WERI-Rb-1 (cell line): ENCODE data around the gene ACOT7.

Source experiments
- DNase-seq: peaks from one replicate; pipeline ENCODE4 v3.0.0-alpha.2; 2020
- H3K27ac ChIP-seq: fragments of 250-450 bp; sonication (Bioruptor Pico); 2 replicates; pipeline ENCODE4 v1.5.1; 2020; ENCODE audit warnings: mild to moderate bottlenecking, moderate library complexity
- H3K27me3 ChIP-seq: fragments of 250-450 bp; sonication (Bioruptor Pico); 2 replicates; pipeline ENCODE4 v1.5.1; 2021; ENCODE audit warnings: mild to moderate bottlenecking, low read depth, moderate library complexity; ENCODE audit not compliant: insufficient read depth, severe bottlenecking
- H3K36me3 ChIP-seq: fragments of 250-450 bp; sonication (Bioruptor Pico); 2 replicates; pipeline ENCODE4 v1.5.1; 2020; ENCODE audit warnings: mild to moderate bottlenecking, moderate library complexity
- H3K4me3 ChIP-seq: 2 replicates; pipeline ENCODE4 v1.5.1; 2011; ENCODE audit warnings: low read depth, mild to moderate bottlenecking, control low read depth, low read length
- H3K9me3 ChIP-seq: fragments of 250-450 bp; sonication (Bioruptor Pico); 2 replicates; pipeline ENCODE4 v1.5.1; 2021; ENCODE audit warnings: mild to moderate bottlenecking, moderate library complexity; ENCODE audit not compliant: severe bottlenecking
- TF ChIP-seq, protein P1 (sequence below): IDR thresholded peaks from 2 replicates; pipeline ENCODE4 v1.5.1; 2011; ENCODE audit warnings: low read depth, mild to moderate bottlenecking, control low read depth, inconsistent platforms, low read length

Gene ACOT7

DNA sequence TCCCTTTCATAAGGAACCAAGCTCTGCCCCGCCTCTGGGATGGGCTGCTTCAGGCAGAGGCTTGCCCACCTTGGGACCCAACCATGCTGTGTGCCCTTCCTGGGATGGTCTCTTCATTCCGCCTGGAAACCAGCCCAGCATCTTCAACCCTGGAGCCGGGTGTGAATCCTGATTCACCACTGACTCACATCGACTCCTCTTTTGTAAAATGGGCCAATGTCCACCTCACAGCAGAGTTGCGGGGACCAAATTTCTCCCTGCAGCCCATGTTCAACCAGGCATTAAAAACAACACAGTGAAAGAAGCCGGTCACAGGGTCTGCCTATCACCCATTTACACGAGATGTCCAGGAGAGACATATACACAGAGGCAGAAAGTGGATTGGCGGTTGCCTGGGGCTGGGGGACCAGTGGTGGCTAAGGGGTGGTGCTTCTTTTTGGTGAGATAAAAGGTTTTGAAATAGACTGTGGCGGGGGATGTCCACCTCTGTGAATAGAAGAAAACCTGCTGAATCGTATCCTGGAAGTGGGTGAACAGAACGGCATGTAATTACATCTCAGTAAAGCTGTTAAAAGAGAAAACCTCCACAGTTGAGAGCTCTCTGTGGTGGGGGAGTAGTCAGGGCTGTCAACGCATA is 125.8 kb downstream of the ACOT7 start:
- H3K27me3 ChIP-seq, result no peaks in the 10 kb centered on the region
- no peak overlapping the region for H3K27ac ChIP-seq
- no peaks in the 10 kb centered on the region for H3K9me3 ChIP-seq
- H3K4me3 ChIP-seq, result no peak overlapping the region
- TF ChIP-seq, protein P1, sequence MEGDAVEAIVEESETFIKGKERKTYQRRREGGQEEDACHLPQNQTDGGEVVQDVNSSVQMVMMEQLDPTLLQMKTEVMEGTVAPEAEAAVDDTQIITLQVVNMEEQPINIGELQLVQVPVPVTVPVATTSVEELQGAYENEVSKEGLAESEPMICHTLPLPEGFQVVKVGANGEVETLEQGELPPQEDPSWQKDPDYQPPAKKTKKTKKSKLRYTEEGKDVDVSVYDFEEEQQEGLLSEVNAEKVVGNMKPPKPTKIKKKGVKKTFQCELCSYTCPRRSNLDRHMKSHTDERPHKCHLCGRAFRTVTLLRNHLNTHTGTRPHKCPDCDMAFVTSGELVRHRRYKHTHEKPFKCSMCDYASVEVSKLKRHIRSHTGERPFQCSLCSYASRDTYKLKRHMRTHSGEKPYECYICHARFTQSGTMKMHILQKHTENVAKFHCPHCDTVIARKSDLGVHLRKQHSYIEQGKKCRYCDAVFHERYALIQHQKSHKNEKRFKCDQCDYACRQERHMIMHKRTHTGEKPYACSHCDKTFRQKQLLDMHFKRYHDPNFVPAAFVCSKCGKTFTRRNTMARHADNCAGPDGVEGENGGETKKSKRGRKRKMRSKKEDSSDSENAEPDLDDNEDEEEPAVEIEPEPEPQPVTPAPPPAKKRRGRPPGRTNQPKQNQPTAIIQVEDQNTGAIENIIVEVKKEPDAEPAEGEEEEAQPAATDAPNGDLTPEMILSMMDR, result no peak
- peaks cover 8% of the 10 kb centered on the region for H3K36me3 ChIP-seq
- DNase-seq, result no peak

DNA sequence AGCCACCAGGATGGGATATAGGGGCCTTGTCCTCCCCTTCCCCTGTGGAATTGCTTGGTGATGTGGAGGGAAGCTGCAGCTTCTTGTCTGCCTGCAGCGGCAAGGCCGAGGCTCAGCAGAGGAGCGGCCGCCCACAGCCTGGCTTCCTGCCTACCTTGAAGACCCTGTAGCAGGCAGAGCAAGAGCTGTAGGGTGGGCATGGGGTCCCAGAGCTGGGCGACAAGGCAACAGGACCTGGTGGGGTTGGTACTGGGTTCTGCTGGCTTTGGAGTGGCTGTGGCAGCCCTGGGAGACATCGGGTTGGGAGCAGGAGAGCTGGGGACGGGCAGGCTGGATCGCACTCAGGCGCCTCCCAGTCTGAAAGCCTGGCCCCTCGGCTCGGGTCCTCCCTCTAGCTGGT is 126.9 kb downstream of the ACOT7 start:
- no peak overlapping the region for H3K4me3 ChIP-seq
- no peak overlapping the region for H3K27ac ChIP-seq
- TF ChIP-seq, protein P1, result no peak

DNA sequence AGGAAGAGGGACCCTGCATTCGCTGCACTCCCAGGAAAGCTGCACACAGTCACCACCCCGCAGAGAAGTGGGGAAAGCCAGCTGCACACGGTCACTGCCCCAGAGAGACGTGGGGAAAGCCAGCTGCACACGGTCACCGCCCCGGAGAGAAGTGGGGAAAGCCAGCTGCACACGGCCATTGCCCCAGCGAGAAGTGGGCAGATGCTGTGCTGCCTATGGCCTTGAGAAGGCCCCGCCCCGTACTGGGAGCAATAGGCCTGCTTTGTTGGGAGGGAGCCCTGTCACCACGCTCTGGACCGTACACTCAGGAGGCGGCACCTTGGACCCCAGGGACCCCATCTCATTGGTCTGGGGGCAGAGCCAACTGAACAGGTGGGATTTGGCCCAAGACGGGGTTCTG is 128.4 kb downstream of the ACOT7 start:
- Histone ChIP-seq H3K36me3 (peaks cover 4% of the 10 kb centered on the region), H3K4me3 (no peak overlapping the region)
- DNase-seq, result no peak

More for the DNA sequence above, 126.9 kb downstream of the ACOT7 start:
- no peak for DNase-seq
- Histone ChIP-seq H3K27me3 (no peaks in the 10 kb centered on the region), H3K9me3 (no peaks in the 10 kb centered on the region), H3K36me3 (peaks cover 4% of the 10 kb centered on the region)

DNA sequence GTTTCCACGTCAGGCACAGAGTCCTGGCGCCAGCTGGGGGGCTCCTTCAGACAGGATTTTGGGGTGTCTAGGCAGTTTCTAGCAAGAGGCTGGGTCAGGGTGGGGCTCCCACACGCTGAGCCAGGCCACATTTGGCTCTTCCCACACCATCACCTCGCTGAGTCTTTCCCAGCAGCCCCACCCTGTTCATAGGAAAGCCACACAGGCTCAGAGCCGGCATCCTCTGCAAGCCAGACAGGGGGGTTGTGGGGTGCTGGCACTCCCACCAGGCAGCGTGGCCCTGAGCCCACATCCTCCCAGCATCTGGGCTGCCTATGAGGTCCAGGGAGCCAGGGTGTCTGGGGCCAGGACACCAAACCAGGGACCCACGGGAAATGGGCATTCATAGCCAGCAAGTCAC is 129.9 kb downstream of the ACOT7 start:
- Histone ChIP-seq H3K4me3 (no peak overlapping the region), H3K36me3 (peaks cover 4% of the 10 kb centered on the region), H3K9me3 (no peaks in the 10 kb centered on the region), H3K27me3 (no peaks in the 10 kb centered on the region), H3K27ac (no peak overlapping the region)
- TF ChIP-seq, protein P1, result no peak
- DNase-seq, result no peak

More for the DNA sequence above, 128.4 kb downstream of the ACOT7 start:
- Histone ChIP-seq H3K27ac (no peak overlapping the region), H3K27me3 (no peaks in the 10 kb centered on the region), H3K9me3 (no peaks in the 10 kb centered on the region)
- TF ChIP-seq, protein P1, result no peak

DNA sequence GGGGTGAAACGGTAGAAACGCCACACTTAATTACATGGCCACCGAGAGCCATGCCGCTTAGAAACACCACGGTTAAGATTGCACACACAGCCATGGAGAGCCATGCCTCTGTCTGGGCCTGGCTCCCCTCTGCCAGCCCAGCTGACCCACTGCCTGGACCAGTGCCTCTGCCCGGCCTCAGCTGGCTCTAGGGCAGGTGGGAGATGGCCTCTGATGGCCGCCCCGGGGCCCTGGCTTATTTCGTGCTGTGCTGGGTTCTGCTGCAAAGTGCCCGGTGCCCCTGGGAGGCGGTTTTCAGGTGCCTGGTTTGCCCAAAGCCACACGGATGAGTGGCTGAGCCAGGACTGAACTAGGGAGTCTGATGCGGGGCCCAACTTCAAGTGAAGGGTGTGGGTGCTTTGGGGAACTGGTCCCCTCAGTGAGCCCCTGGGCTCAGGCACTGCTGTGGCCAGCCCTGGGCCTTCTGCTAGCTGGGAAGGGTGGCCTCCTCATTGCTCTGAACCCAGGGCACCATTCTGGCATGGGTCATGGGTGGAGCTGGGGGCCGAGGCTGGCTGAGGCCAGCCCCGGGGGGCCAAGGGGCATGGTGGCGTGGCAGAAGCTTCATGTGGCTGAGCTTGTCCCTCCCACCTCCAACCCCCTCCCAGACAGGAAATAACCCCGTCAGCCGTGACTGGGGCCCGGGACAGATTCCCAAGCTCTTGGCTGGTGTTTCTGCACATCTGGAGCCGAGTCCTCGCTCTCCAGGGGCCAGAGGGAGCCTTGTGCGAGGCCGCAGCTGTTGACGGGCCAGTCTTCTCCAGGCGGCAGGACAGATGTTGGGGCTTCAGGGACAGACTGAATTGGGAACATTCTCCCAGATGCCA is 130.8 kb downstream of the ACOT7 start:
- TF ChIP-seq, protein P1, result no peak
- Histone ChIP-seq H3K4me3 (no peak overlapping the region), H3K27me3 (no peaks in the 10 kb centered on the region), H3K9me3 (no peaks in the 10 kb centered on the region), H3K27ac (no peak overlapping the region; the same call in 1 of the 2 replicates), H3K36me3 (peaks cover 4% of the 10 kb centered on the region)
- DNase-seq, result no peak
